Heart left ventricle (tissue), 16 donors: ENCODE measurements around the gene CHCHD4. TPM values are rescaled to one million over a fixed set of nuclear protein-coding genes. Genes with fewer than 3 reads are reported as not detected.

Experiments used
- ATAC-seq, 4 donors: fragments of 200-7000 bp; cut with Tn5 transposase; one replicate each; pipeline ENCODE4 v1.9.1; 2020 to 2022; ENCODE audit warnings: moderate library complexity in 4 of 4, mild to moderate bottlenecking in 3 of 4, moderate number of reproducible peaks in 1 of 4
- DNase-seq, 5 donors: peaks; one replicate each; pipeline ENCODE4 v3.0.0-alpha.2; 2020
- H3K27ac ChIP-seq, 12 donors: fragments of 200-600 bp; sonication (generic) in 4 of 12; one replicate each; pipeline versions ENCODE4 v1.5.0 to v1.8.0; 2016 to 2022; ENCODE audit warnings: mild to moderate bottlenecking in 2 of 12
- H3K27me3 ChIP-seq, 9 donors: fragments of 200-600 bp; sonication (generic) in 2 of 9; one replicate each; pipeline versions ENCODE4 v1.5.1 to v1.8.0; 2016 to 2022; ENCODE audit warnings: mild to moderate bottlenecking in 3 of 9
- H3K36me3 ChIP-seq, 9 donors: fragments of 200-600 bp; sonication (generic) in 2 of 9; one replicate each; pipeline versions ENCODE4 v1.5.0 to v1.8.0; 2018 to 2022; ENCODE audit warnings: mild to moderate bottlenecking in 2 of 9
- H3K4me1 ChIP-seq, 12 donors: fragments of 200-600 bp; sonication (generic) in 4 of 12; one replicate each; pipeline versions ENCODE4 v1.5.0 to v1.8.0; 2016 to 2022; ENCODE audit warnings: mild to moderate bottlenecking in 3 of 12
- H3K4me3 ChIP-seq, 12 donors: fragments of 200-600 bp; sonication (generic) in 4 of 12; one replicate each; pipeline versions ENCODE4 v1.5.0 to v1.8.0; 2017 to 2022; ENCODE audit warnings: mild to moderate bottlenecking in 9 of 12, moderate library complexity in 4 of 12
- H3K9me3 ChIP-seq, 12 donors: fragments of 200-600 bp; sonication (generic) in 4 of 12; one replicate each; pipeline versions ENCODE4 v1.5.0 to v1.8.0; 2016 to 2022; ENCODE audit warnings: mild to moderate bottlenecking in 1 of 12
- POLR2A ChIP-seq, 2 donors: fragments of 450-650 bp; IDR thresholded peaks; one replicate each; pipeline ENCODE4 v1.6.1; 2017; ENCODE audit warnings: antibody characterized with exemption in 2 of 2, mild to moderate bottlenecking in 2 of 2, moderate library complexity in 2 of 2
- WGBS, 4 donors: extraction: QIAGEN DNeasy Blood & Tissue Kit in 2 of 4; methylation state at CpG; one replicate each; pipeline versions ENCODE4 v1.1.5 to v1.1.7; 2013 to 2018; 5-methylcytosine and 5-hydroxymethylcytosine counted together
- intact Hi-C, 10 donors: fragments of 100-400 bp; cut with DNase I; formaldehyde crosslinking; loops; one replicate each; pipeline versions ENCODE4 v1.11.1 to v1.14.2; 2022
- polyA plus RNA-seq, 2 donors: library from polyadenylated mRNA; stranded (reverse); fragments of 200-250 nt; gene quantifications; one replicate each; pipeline ENCODE4 v1.2.3, GENCODE V29; 2013
- total RNA-seq, 9 donors: library from RNA; depleted of rRNA in 2 of 9; stranded (reverse); fragments of >200 nt in 2 of 9; fragmentation: NEBNext Ultra II Directional in 3 of 9; extraction: Animal tissue kit (Norgen Biotek cat#: 25700) in 3 of 9; gene quantifications; one replicate each; pipeline versions ENCODE4 v1.1.0 to v1.2.4, GENCODE V29; 2016 to 2023
- TF ChIP-seq, protein P1 (sequence below), 12 donors: fragments of 200-600 bp; sonication (generic) in 4 of 12; IDR thresholded peaks; one replicate each; pipeline versions ENCODE4 v1.5.0 to v1.8.0; 2018 to 2022; ENCODE audit warnings: antibody characterized with exemption in 12 of 12, mild to moderate bottlenecking in 5 of 12
- donor health status: ischemic (EF 13 %, LVEDD 7.1; RV severe dilation, severe dysfunction).
- donor health status: healthy with polysubstance abuse.
- donor health status: DM: no; HTN: yes; CAD: no.
- donor health status: DM: no; HTN: no; CAD: no.
- donor health status: ischemic (EF 25% LVEDD 6.9; RV normal size, moderate dysfunction).
- donor health status: ischemic (EF 25% LVEDD 5.7; RV mildly dilated, moderate dysfunction).
- donor health status: healthy.
- donor health status: DM: yes; HTN: yes; CAD: no.
- donor health status: ischemic (EF 35%, LVEDD 5.7; RV mildly dilated, moderate dysfunction).
- donor health status: nonischemic (EF 11% LVEDD 7.7; RV severe dilation, severe dysfunction).
- donor health status: DM: yes; HTN: yes; CAD: no.
- donor health status: PGD.
- donor health status: ischemic (EF 29% LVEDD 5.4; RV normal size, mild dysfunction).
- donor health status: nonischemic (EF 23%, LVEDD 6.1; RV moderate dilation, normal function).

CHCHD4 gene
- total and polyA plus RNA-seq, 11 donors = 14.8 to 31.3 (median 25.9) TPM

DNA sequence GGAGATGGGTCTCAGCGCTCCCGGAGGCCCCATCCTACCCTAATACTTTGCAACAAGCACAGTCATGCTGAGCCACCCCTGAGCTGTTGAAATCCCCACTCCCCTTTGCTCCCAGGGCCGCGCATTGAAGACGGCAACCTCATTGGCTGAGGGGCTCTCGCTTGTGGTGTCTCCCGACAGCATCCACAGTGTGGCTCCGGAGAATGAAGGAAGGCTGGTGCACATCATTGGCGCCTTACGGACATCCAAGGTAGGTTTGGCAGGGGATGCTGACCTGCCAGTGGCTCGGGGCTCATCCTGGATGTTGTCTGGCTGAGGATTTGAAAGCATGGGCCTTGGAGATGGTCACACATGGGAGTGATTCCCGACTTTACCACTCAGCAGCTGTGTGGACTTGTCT is 6.0 kb upstream of the CHCHD4 start:
- no peak for TF ChIP-seq POLR2A (IDR thresholded peaks at IDR 0.05)
- TF ChIP-seq, protein P1, sequence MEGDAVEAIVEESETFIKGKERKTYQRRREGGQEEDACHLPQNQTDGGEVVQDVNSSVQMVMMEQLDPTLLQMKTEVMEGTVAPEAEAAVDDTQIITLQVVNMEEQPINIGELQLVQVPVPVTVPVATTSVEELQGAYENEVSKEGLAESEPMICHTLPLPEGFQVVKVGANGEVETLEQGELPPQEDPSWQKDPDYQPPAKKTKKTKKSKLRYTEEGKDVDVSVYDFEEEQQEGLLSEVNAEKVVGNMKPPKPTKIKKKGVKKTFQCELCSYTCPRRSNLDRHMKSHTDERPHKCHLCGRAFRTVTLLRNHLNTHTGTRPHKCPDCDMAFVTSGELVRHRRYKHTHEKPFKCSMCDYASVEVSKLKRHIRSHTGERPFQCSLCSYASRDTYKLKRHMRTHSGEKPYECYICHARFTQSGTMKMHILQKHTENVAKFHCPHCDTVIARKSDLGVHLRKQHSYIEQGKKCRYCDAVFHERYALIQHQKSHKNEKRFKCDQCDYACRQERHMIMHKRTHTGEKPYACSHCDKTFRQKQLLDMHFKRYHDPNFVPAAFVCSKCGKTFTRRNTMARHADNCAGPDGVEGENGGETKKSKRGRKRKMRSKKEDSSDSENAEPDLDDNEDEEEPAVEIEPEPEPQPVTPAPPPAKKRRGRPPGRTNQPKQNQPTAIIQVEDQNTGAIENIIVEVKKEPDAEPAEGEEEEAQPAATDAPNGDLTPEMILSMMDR (IDR thresholded peaks at IDR 0.05) = no peak

DNA sequence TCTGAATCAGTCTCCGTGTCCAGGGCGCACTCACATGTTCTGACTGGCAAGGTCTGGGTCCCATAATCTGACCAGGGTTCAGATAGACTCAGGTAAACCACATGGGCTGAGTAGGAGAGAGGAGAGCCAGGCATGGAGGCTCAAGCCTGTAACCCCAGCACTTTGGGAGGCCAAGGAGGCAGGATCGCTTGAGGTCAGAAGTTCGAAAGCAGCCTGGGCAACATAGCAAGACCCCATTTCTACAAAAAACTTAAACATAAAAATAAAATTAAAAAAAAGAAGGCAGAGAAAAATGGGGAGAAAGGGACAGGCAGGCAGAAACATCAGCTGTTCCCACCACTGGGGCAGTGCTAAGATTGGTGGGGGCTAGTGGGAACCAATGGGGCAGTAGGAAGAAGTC is 5.6 kb upstream of the CHCHD4 start:
- no peak overlapping the region for H3K27ac ChIP-seq
- intact Hi-C loops = no loop called here

More for the DNA sequence above, 6.0 kb upstream of the CHCHD4 start:
- no peaks in the 10 kb centered on the region for H3K9me3 ChIP-seq
- H3K4me1 ChIP-seq = peaks cover 6 to 24% (median 19%) of the 10 kb centered on the region in 12 donors
- no peak overlapping the region for H3K27ac ChIP-seq
- H3K36me3 ChIP-seq = peaks cover 3 to 83% (median 75%) of the 10 kb centered on the region in 9 donors
- H3K4me3 ChIP-seq = no peak overlapping the region
- intact Hi-C loops = no loop called here
- DNase-seq = no peak
- H3K27me3 ChIP-seq = no peaks in the 10 kb centered on the region
- no peak for ATAC-seq
- WGBS, 4 donors = 93 to 98% (median 97%) methylated on average over 10 to 12 of the region's 12 CpGs

DNA sequence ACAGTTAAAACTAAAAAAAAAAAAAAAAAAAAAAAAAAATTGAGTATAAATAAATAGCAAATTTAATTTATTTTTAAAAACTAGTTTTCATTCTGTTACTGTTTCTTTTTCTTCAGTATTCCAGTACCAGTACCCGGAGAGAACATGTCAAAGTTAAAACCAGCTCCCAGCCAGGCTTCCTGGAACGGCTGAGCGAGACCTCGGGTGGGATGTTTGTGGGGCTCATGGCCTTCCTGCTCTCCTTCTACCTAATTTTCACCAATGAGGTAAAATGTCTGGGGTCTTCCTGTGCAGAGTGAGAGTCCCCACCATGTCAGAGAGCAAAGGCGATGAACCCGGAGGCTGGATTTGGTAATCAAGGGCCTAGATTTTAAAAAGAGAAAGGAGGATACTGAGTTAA is 4.6 kb upstream of the CHCHD4 start:
- ATAC-seq (no peak), DNase-seq (no peak)
- TF ChIP-seq, protein P1 (IDR thresholded peaks at IDR 0.05) = no peak
- TF ChIP-seq POLR2A (IDR thresholded peaks at IDR 0.05) = no peak
- H3K4me3 ChIP-seq = no peak overlapping the region
- intact Hi-C loops = loop anchor here in 7 of 10 donors (5.0 to 10.0 kb wide), 4 partner anchors 48 to 474 kb away; partner anchors contain the start of genes LSM3 (in 1 of the 7) and XPC (in 1 of the 7)
- H3K9me3 ChIP-seq = no peaks in the 10 kb centered on the region
- H3K27ac ChIP-seq = no peak overlapping the region
- peaks cover 3 to 69% (median 61%) of the 10 kb centered on the region in 9 donors for H3K36me3 ChIP-seq
- peaks cover 6 to 25% (median 21%) of the 10 kb centered on the region in 12 donors for H3K4me1 ChIP-seq
- WGBS, 4 donors = 93 to 97% (median 95%) methylated on average over 6 of the region's 6 CpGs
- H3K27me3 ChIP-seq = no peaks in the 10 kb centered on the region

More for the DNA sequence above, 5.6 kb upstream of the CHCHD4 start:
- WGBS, 4 donors = 93 to 99% (median 95%) methylated on average over 4 of the region's 4 CpGs
- DNase-seq = no peak
- H3K4me3 ChIP-seq = no peak overlapping the region
- no peak for TF ChIP-seq POLR2A (IDR thresholded peaks at IDR 0.05)
- TF ChIP-seq, protein P1 (IDR thresholded peaks at IDR 0.05) = no peak
- H3K9me3 ChIP-seq = no peaks in the 10 kb centered on the region
- H3K36me3 ChIP-seq = peaks cover 3 to 79% (median 70%) of the 10 kb centered on the region in 9 donors
- no peaks in the 10 kb centered on the region for H3K27me3 ChIP-seq
- ATAC-seq = no peak
- H3K4me1 ChIP-seq = peaks cover 6 to 25% (median 21%) of the 10 kb centered on the region in 12 donors

DNA sequence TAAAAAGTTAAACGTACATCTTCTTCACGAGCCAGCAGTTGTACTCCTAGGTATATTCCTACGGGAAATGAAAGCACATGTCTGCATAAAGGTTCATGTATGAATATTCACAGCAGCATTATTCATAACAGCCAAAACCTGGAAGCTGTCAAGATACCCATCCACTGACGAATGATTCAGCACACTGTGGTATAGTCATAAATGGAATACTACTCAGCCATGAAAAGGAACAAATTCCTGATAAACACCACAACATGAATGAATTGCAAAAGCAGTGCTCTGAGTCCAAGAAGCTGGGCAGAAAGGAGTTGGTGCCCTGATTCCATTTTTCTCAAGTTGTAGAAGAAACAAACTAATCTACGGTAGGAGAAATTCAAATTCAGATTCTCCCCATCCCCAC is 4.1 kb upstream of the CHCHD4 start:
- DNase-seq = no peak
- no peak for TF ChIP-seq POLR2A (IDR thresholded peaks at IDR 0.05)
- intact Hi-C loops = loop anchor here in 7 of 10 donors (5.0 to 10.0 kb wide), 4 partner anchors 49 to 474 kb away; partner anchors contain the start of genes LSM3 (in 1 of the 7) and XPC (in 1 of the 7)
- no peak for ATAC-seq
- Histone ChIP-seq H3K4me3 (no peak overlapping the region), H3K4me1 (peaks cover 6 to 28% (median 24%) of the 10 kb centered on the region in 12 donors), H3K27ac (no peak overlapping the region), H3K36me3 (peaks cover 3 to 64% (median 55%) of the 10 kb centered on the region in 9 donors), H3K27me3 (no peaks in the 10 kb centered on the region), H3K9me3 (no peaks in the 10 kb centered on the region)
- WGBS, 4 donors = 97 to 99% (median 98%) methylated on average over 5 of the region's 5 CpGs
